HG02759 (cell line): ENCODE data around the gene CREB5.

Experiments used
- ATAC-seq: cut with Tn5 transposase; IDR thresholded peaks from one replicate; pipeline ENCODE4 v1.9.1; 2021; ENCODE audit warnings: mild to moderate bottlenecking, moderate library complexity; ENCODE audit not compliant: unreplicated experiment

The CREB5 gene

GRCh38 chr7:28507525-28508282 lies 95.4 kb downstream of the CREB5 start:
- no peak for ATAC-seq

- peak; percentile 83 for ATAC-seq
Measured at GRCh38 chr7:28509251-28510025, 97.1 kb downstream of the CREB5 start.

- ATAC-seq, result no peak
Measured at GRCh38 chr7:28510026-28510369, 97.7 kb downstream of the CREB5 start.

- no peak for ATAC-seq
Measured at GRCh38 chr7:28512668-28513440, 100.5 kb downstream of the CREB5 start.

- ATAC-seq, result no peak
Measured at GRCh38 chr7:28516390-28517172, 104.3 kb downstream of the CREB5 start.

- no peak for ATAC-seq
Measured at GRCh38 chr7:28517206-28517605, 104.9 kb downstream of the CREB5 start.

- no peak for ATAC-seq
Measured at GRCh38 chr7:28517606-28518005, 105.3 kb downstream of the CREB5 start.

GRCh38 chr7:28520074-28521015 lies 108.0 kb downstream of the CREB5 start:
- no peak for ATAC-seq

- no peak for ATAC-seq
Measured at GRCh38 chr7:28524978-28525377, 112.7 kb downstream of the CREB5 start.

- ATAC-seq, result no peak
Measured at GRCh38 chr7:28528899-28529298, 116.6 kb downstream of the CREB5 start.

GRCh38 chr7:28529755-28530154 lies 117.4 kb downstream of the CREB5 start:
- no peak for ATAC-seq

GRCh38 chr7:28530175-28530802 lies 118.0 kb downstream of the CREB5 start:
- no peak for ATAC-seq

- no peak for ATAC-seq
Measured at GRCh38 chr7:28530803-28531175, 118.5 kb downstream of the CREB5 start.

- no peak for ATAC-seq
Measured at GRCh38 chr7:28531291-28531690, 119.0 kb downstream of the CREB5 start.

- no peak for ATAC-seq
Measured at GRCh38 chr7:28532181-28532580, 119.9 kb downstream of the CREB5 start.

- no peak for ATAC-seq
Measured at GRCh38 chr7:28533267-28533666, 120.9 kb downstream of the CREB5 start.

- ATAC-seq, result no peak
Measured at GRCh38 chr7:28533731-28534531, 121.6 kb downstream of the CREB5 start.

GRCh38 chr7:28536259-28536658 lies 123.9 kb downstream of the CREB5 start:
- no peak for ATAC-seq
